Measurements from ENCODE around the gene HYCC1.

HYCC1 gene

DNA sequence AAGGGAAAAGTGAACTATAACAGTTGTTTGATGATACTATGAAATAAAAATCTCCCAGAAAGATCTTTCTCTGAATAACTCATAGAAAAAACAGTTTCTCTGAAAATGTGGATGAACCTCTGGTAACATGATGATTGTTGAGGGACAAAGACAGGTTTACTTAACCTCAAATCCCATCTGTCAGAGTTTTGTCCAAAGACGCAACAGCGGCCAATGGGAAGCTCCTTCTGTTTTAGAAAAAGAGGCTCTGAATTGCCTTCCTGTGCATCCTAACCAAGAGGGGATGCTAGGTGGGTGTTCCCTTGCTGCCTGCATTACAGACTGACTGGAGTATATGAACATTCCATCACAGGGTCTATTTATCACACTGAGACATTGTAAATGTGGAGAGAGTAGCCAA, 8.9 kb upstream of the HYCC1 start:
- H3K4me3 ChIP-seq (ENCODE audit: insufficient read length, low read depth): no peak overlapping the region
- H3K9ac ChIP-seq (ENCODE audit: insufficient read length, low read depth): no peak overlapping the region
- no peaks in the 10 kb centered on the region for H3K36me3 ChIP-seq (ENCODE audit: insufficient read depth, insufficient read length, low read length)
- no peaks in the 10 kb centered on the region for H3K9me3 ChIP-seq (ENCODE audit: insufficient read depth, low read length)
- H3K27me3 ChIP-seq (ENCODE audit: insufficient read depth, insufficient read length): no peaks in the 10 kb centered on the region
- TF ChIP-seq YY1 (IDR thresholded peaks at IDR 0.05; ENCODE audit: insufficient read depth, insufficient read length) (no peak), SUZ12 (IDR thresholded peaks at IDR 0.05; ENCODE audit: extremely low read depth, insufficient read depth, insufficient read length) (no peak), ZNF274 (IDR thresholded peaks at IDR 0.05; ENCODE audit: low read depth, low read length) (no peak)
- H3K4me1 ChIP-seq (ENCODE audit: insufficient read depth, insufficient read length): no peaks in the 10 kb centered on the region
- no peak for DNase-seq (ENCODE audit: low read depth, low spot score)

DNA sequence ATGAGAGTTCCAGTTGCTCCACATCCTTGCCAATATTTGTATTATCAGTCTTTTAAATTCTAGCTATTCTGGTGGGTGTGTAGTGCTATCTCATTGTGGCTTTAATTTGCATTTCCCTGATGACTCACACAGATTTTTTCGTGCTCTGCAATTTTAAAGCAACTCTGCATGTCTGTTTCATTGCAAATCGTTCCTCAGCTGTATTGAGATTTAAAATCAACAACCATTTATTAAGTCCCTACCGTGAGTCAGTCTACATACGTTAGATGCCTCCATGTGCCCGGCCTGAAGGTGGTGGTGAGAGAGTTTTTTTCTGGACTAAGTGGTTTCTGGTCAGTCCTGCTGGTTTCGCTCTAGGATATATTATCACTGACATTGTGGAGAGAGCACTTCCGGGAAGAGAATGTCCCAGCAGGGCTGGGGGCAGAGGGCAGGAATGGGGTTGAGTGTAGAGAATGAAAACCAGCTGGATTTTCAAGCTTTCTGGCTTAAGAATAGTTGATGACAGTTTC, 8.4 kb upstream of the HYCC1 start:
- DNase-seq (ENCODE audit: low read depth, low spot score): no peak

DNA sequence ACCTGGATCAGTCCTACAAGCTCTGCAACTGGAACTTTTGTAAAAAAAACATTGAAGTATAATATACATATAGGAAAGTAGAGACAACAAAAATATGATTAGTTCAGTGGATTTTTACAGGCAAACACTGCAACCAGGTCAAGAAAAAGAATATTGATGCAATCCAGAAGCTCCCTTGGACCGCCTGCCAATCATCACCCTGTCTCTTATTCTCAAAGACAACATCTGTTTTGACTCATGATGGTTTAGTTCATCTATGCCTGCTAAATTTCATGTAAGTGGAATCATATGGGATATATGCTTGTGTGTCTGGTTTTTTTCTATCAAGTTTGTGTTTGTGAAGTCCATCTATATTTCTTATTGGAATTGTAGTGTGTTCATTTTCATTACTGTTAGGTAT, 7.7 kb upstream of the HYCC1 start:
- no peaks in the 10 kb centered on the region for H3K9me3 ChIP-seq (ENCODE audit: insufficient read depth, low read length)
- no peak overlapping the region for H3K9ac ChIP-seq (ENCODE audit: insufficient read length, low read depth)

More for the DNA sequence above, 8.4 kb upstream of the HYCC1 start:
- Histone ChIP-seq H3K27me3 (ENCODE audit: insufficient read depth, insufficient read length) (no peaks in the 10 kb centered on the region), H3K4me3 (ENCODE audit: insufficient read length, low read depth) (no peak overlapping the region), H3K4me1 (ENCODE audit: insufficient read depth, insufficient read length) (no peaks in the 10 kb centered on the region), H3K9me3 (ENCODE audit: insufficient read depth, low read length) (no peaks in the 10 kb centered on the region), H3K36me3 (ENCODE audit: insufficient read depth, insufficient read length, low read length) (no peaks in the 10 kb centered on the region), H3K9ac (ENCODE audit: insufficient read length, low read depth) (no peak overlapping the region)
- TF ChIP-seq YY1 (IDR thresholded peaks at IDR 0.05; ENCODE audit: insufficient read depth, insufficient read length) (no peak), SUZ12 (IDR thresholded peaks at IDR 0.05; ENCODE audit: extremely low read depth, insufficient read depth, insufficient read length) (no peak), ZNF274 (IDR thresholded peaks at IDR 0.05; ENCODE audit: low read depth, low read length) (no peak)

GRCh38 chr7:23020742-23021401, 6.9 kb upstream of the HYCC1 start:
- Histone ChIP-seq H3K9me3 (ENCODE audit: insufficient read depth, low read length) (no peaks in the 10 kb centered on the region), H3K4me1 (ENCODE audit: insufficient read depth, insufficient read length) (no peaks in the 10 kb centered on the region), H3K4me3 (ENCODE audit: insufficient read length, low read depth) (no peak overlapping the region), H3K36me3 (ENCODE audit: insufficient read depth, insufficient read length, low read length) (no peaks in the 10 kb centered on the region), H3K9ac (ENCODE audit: insufficient read length, low read depth) (no peak overlapping the region), H3K27me3 (ENCODE audit: insufficient read depth, insufficient read length) (no peaks in the 10 kb centered on the region)
- no peak for DNase-seq (ENCODE audit: low read depth, low spot score)
- no peak for TF ChIP-seq ZNF274 (IDR thresholded peaks at IDR 0.05; ENCODE audit: low read depth, low read length)
- no peak for TF ChIP-seq SUZ12 (IDR thresholded peaks at IDR 0.05; ENCODE audit: extremely low read depth, insufficient read depth, insufficient read length)
- no peak for TF ChIP-seq YY1 (IDR thresholded peaks at IDR 0.05; ENCODE audit: insufficient read depth, insufficient read length)

More for the DNA sequence above, 7.7 kb upstream of the HYCC1 start:
- H3K27me3 ChIP-seq (ENCODE audit: insufficient read depth, insufficient read length): no peaks in the 10 kb centered on the region
- no peaks in the 10 kb centered on the region for H3K36me3 ChIP-seq (ENCODE audit: insufficient read depth, insufficient read length, low read length)
- no peak for TF ChIP-seq SUZ12 (IDR thresholded peaks at IDR 0.05; ENCODE audit: extremely low read depth, insufficient read depth, insufficient read length)
- no peak for TF ChIP-seq ZNF274 (IDR thresholded peaks at IDR 0.05; ENCODE audit: low read depth, low read length)
- TF ChIP-seq YY1 (IDR thresholded peaks at IDR 0.05; ENCODE audit: insufficient read depth, insufficient read length): no peak
- H3K4me3 ChIP-seq (ENCODE audit: insufficient read length, low read depth): no peak overlapping the region
- no peaks in the 10 kb centered on the region for H3K4me1 ChIP-seq (ENCODE audit: insufficient read depth, insufficient read length)
- DNase-seq (ENCODE audit: low read depth, low spot score): no peak

GRCh38 chr7:23018750-23019149, 4.8 kb upstream of the HYCC1 start:
- H3K4me3 ChIP-seq (ENCODE audit: insufficient read length, low read depth): no peak overlapping the region
- H3K9ac ChIP-seq (ENCODE audit: insufficient read length, low read depth): no peak overlapping the region
- no peak for DNase-seq (ENCODE audit: low read depth, low spot score)

DNA sequence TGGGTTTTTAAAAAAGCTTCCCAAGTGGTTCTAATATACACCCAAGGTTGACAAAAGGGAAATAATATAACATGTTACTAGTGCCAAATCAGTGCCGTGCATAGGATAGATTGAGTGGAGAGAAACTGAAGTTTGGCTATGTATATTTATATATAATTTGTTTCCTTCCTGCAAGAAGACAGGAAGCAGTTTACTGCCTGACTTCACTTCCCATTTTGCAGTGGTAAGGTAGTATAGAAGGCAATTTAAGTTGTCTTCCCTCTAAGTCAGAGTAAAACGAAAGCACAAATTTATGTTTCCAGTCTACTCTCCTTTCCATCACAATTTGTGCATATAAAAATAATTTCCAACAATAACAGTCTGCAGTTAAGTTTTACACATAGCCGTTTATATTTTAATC, 3.4 kb upstream of the HYCC1 start:
- Histone ChIP-seq H3K9me3 (ENCODE audit: insufficient read depth, low read length) (no peaks in the 10 kb centered on the region), H3K27me3 (ENCODE audit: insufficient read depth, insufficient read length) (no peaks in the 10 kb centered on the region), H3K36me3 (ENCODE audit: insufficient read depth, insufficient read length, low read length) (no peaks in the 10 kb centered on the region), H3K4me3 (ENCODE audit: insufficient read length, low read depth) (no peak overlapping the region), H3K9ac (ENCODE audit: insufficient read length, low read depth) (no peak overlapping the region), H3K4me1 (ENCODE audit: insufficient read depth, insufficient read length) (no peaks in the 10 kb centered on the region)
- no peak for DNase-seq (ENCODE audit: low read depth, low spot score)
- no peak for TF ChIP-seq YY1 (IDR thresholded peaks at IDR 0.05; ENCODE audit: insufficient read depth, insufficient read length)
- TF ChIP-seq ZNF274 (IDR thresholded peaks at IDR 0.05; ENCODE audit: low read depth, low read length): no peak
- no peak for TF ChIP-seq SUZ12 (IDR thresholded peaks at IDR 0.05; ENCODE audit: extremely low read depth, insufficient read depth, insufficient read length)

More at GRCh38 chr7:23018750-23019149, 4.8 kb upstream of the HYCC1 start:
- Histone ChIP-seq H3K27me3 (ENCODE audit: insufficient read depth, insufficient read length) (no peaks in the 10 kb centered on the region), H3K9me3 (ENCODE audit: insufficient read depth, low read length) (no peaks in the 10 kb centered on the region), H3K4me1 (ENCODE audit: insufficient read depth, insufficient read length) (no peaks in the 10 kb centered on the region), H3K36me3 (ENCODE audit: insufficient read depth, insufficient read length, low read length) (no peaks in the 10 kb centered on the region)
- TF ChIP-seq SUZ12 (IDR thresholded peaks at IDR 0.05; ENCODE audit: extremely low read depth, insufficient read depth, insufficient read length): no peak
- TF ChIP-seq YY1 (IDR thresholded peaks at IDR 0.05; ENCODE audit: insufficient read depth, insufficient read length): no peak
- TF ChIP-seq ZNF274 (IDR thresholded peaks at IDR 0.05; ENCODE audit: low read depth, low read length): no peak

- Histone ChIP-seq H3K9me3 (ENCODE audit: insufficient read depth, low read length) (no peaks in the 10 kb centered on the region), H3K4me1 (ENCODE audit: insufficient read depth, insufficient read length) (no peaks in the 10 kb centered on the region), H3K9ac (ENCODE audit: insufficient read length, low read depth) (no peak overlapping the region), H3K36me3 (ENCODE audit: insufficient read depth, insufficient read length, low read length) (no peaks in the 10 kb centered on the region), H3K4me3 (ENCODE audit: insufficient read length, low read depth) (no peak overlapping the region), H3K27me3 (ENCODE audit: insufficient read depth, insufficient read length) (no peaks in the 10 kb centered on the region)
- no peak for DNase-seq (ENCODE audit: low read depth, low spot score)
- TF ChIP-seq YY1 (IDR thresholded peaks at IDR 0.05; ENCODE audit: insufficient read depth, insufficient read length) (no peak), ZNF274 (IDR thresholded peaks at IDR 0.05; ENCODE audit: low read depth, low read length) (no peak), SUZ12 (IDR thresholded peaks at IDR 0.05; ENCODE audit: extremely low read depth, insufficient read depth, insufficient read length) (no peak)
These were observed 2.7 kb upstream of the HYCC1 start for GRCh38 chr7:23016345-23017253.
